IPS-18a (cell line): ENCODE results near the gene ESRP2.

Experiments
- H3K27ac ChIP-seq: one replicate; pipeline ENCODE4 v1.5.1; 2013; ENCODE audit warnings: low read length
- H3K27me3 ChIP-seq: one replicate; pipeline ENCODE4 v1.6.1; 2013; ENCODE audit warnings: mild to moderate bottlenecking, low read length; ENCODE audit not compliant: control insufficient read depth, insufficient read depth
- H3K36me3 ChIP-seq: one replicate; pipeline ENCODE4 v1.6.1; 2013; ENCODE audit warnings: low read depth, low read length; ENCODE audit not compliant: control insufficient read depth
- H3K4me1 ChIP-seq: one replicate; pipeline ENCODE4 v1.6.1; 2013; ENCODE audit warnings: low read depth, low read length; ENCODE audit not compliant: control insufficient read depth
- H3K4me3 ChIP-seq: one replicate; pipeline ENCODE4 v1.5.1; 2013; ENCODE audit warnings: low read length
- H3K9ac ChIP-seq: one replicate; pipeline ENCODE4 v1.6.1; 2013; ENCODE audit warnings: mild to moderate bottlenecking, low read length, moderate library complexity
- H3K9me3 ChIP-seq: one replicate; pipeline ENCODE4 v1.6.1; 2013; ENCODE audit warnings: low read depth, low read length; ENCODE audit not compliant: control insufficient read depth

ESRP2 gene

DNA sequence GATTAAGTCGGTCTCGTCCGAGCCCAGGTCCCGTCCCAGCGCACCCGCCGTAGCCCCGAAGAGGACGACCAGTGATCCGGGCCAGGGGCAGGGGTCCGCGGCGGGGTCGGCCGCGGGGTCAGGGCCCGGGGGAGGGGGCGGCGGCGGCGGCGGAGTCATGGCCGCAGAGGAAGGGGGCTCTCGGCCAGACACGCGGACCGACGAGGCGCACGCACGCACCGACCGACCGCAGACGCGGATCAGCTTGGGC lies at the start of gene ESRP2:
TSS of gene ESRP2 (minus strand) at position 241 of the 250 bp plus-strand sequence. CDS start at position 159, 82 bp downstream.
- Histone ChIP-seq H3K9ac (peak within 1 kb of the TSS; percentile 89), H3K4me1 (peaks cover 26% of the 10 kb centered on the region), H3K27ac (peak within 1 kb of the TSS; percentile 82), H3K4me3 (peak within 1 kb of the TSS; percentile 91), H3K36me3 (peaks cover 27% of the 10 kb centered on the region), H3K27me3 (peaks cover 32% of the 10 kb centered on the region), H3K9me3 (no peaks in the 10 kb centered on the region)

GRCh38 chr16:68285683-68286082 lies 49.8 kb upstream of the ESRP2 start:
- no peak overlapping the region for H3K4me3 ChIP-seq
- H3K27me3 ChIP-seq, result no peaks in the 10 kb centered on the region
- no peak overlapping the region for H3K9ac ChIP-seq
- no peak overlapping the region for H3K27ac ChIP-seq
- H3K4me1 ChIP-seq, result no peaks in the 10 kb centered on the region
- peaks cover 21% of the 10 kb centered on the region for H3K36me3 ChIP-seq
- no peaks in the 10 kb centered on the region for H3K9me3 ChIP-seq

DNA sequence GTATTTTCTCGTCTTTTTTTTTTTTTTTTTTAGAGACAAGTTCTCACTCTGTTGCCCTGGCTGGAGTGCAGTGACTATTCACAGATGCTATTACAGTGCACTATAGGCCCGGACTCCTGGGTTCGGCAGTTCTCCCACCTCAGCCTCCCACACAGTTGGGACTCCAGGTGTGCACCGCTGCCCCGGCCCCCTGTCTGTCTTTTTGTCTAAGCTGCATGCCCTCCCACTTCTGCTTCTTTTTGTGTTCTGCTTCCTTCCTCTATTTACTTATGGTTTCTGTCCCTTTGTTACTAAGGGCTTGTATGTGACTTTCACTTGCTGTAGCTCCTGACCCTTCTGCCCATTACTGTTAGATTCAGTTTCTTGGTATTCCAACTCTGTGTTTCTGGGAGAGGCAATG lies 48.9 kb upstream of the ESRP2 start:
- H3K4me1 ChIP-seq, result no peaks in the 10 kb centered on the region
- no peak overlapping the region for H3K4me3 ChIP-seq
- H3K9ac ChIP-seq, result no peak overlapping the region
- H3K36me3 ChIP-seq, result peaks cover 19% of the 10 kb centered on the region
- no peaks in the 10 kb centered on the region for H3K9me3 ChIP-seq
- no peaks in the 10 kb centered on the region for H3K27me3 ChIP-seq
- H3K27ac ChIP-seq, result no peak overlapping the region

DNA sequence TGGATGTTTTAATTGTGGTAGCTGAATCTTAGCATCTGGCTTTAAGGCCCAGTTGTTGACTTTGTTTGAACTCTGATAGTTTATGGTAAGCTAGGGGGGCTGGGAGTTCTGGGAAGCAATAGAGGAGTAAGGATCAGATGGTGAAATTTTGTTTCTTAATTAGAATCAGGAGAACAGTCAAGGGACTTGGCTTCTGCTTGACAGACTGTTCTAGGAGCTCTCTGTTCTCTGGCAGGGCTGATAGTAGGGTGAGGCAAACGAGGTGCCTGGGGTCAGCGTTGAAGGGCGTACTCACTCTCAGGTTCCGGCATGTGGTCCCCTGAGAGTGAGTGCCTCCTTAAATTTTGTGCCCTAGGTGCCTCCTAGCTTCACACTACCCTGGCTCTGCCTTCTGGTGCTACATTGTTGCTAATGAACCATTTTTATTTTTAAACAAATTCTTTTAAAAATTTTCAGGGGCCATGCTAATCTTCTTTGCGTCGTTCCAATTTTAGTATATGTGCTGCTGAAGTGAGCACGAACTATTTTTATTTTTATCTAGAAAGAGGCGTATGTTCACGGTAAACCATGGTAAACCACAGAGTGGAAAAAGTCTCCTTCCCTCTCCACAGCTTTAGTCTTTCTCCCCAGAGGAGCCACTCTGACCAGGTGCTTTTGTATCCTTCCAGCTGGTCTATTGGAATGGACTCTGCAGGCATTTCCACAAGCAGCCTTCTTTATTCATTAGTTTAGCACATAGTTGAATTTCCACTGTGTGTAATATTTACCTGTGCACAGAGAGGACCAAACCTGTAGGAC lies 48.1 kb upstream of the ESRP2 start:
- no peaks in the 10 kb centered on the region for H3K27me3 ChIP-seq
- no peaks in the 10 kb centered on the region for H3K9me3 ChIP-seq
- H3K9ac ChIP-seq, result no peak overlapping the region
- no peak overlapping the region for H3K27ac ChIP-seq
- no peaks in the 10 kb centered on the region for H3K4me1 ChIP-seq
- peaks cover 19% of the 10 kb centered on the region for H3K36me3 ChIP-seq
- H3K4me3 ChIP-seq, result no peak overlapping the region

DNA sequence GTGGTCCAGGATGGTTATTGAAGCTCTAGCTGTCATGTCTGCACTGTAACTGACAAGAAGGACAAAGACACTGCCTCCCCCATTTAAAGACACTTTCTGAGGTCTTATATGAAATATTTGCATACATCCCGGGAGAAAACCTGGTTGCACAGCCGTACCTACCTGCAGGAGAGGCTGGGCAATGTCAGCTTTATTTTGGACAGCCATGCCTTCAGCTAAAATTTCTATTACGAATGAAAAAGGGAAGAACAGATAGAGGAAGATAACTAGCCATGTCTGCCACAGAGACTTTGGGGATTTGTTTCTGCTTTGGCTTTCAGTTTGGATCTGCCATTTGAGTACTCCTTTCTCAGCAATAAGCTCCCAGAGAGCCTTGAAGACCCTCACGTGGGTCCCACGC lies 47.4 kb upstream of the ESRP2 start:
- peaks cover 19% of the 10 kb centered on the region for H3K36me3 ChIP-seq
- no peak overlapping the region for H3K4me3 ChIP-seq
- H3K4me1 ChIP-seq, result no peaks in the 10 kb centered on the region
- H3K9me3 ChIP-seq, result no peaks in the 10 kb centered on the region
- H3K27ac ChIP-seq, result no peak overlapping the region
- H3K27me3 ChIP-seq, result no peaks in the 10 kb centered on the region
- H3K9ac ChIP-seq, result no peak overlapping the region

- Histone ChIP-seq H3K27me3 (no peaks in the 10 kb centered on the region), H3K9me3 (no peaks in the 10 kb centered on the region), H3K4me1 (no peaks in the 10 kb centered on the region), H3K9ac (no peak overlapping the region), H3K4me3 (no peak overlapping the region), H3K27ac (no peak overlapping the region), H3K36me3 (peaks cover 11% of the 10 kb centered on the region)
Observed at GRCh38 chr16:68282064-68282452, 46.1 kb upstream of the ESRP2 start.

DNA sequence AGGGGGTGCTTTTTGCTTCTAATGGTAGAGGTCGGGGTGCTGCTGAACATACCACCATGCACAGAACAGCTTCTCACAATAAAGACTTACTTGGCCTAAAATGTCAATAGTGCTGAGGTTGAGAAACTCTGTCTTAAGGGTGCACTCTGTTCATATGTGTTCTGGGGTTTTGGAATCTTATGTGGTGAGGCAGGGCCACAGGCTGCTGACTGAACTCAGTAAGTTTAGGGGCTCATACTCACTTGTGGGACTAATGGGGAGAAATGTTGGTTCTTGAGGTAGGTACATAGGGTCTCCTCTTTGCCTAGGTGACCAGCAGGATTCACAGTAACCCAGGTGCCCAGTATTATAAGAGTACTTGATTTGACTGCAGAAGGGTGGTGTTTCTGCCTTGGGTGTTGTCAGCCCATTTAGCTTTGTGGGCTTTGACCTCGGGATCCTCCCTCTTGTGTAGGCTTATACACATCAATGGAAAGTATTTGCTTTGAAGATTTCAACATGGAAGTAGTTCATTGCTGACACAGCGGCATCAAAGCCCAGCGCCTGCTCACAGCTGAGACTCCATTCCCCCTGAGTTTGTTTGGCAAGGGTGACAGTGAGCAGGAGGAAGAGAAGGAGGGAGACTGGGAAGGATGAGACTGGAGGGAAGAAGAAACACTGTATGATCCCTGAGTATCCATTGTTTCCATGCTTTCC lies 45.6 kb upstream of the ESRP2 start:
- Histone ChIP-seq H3K36me3 (peaks cover 11% of the 10 kb centered on the region), H3K4me3 (no peak overlapping the region), H3K9me3 (no peaks in the 10 kb centered on the region), H3K4me1 (no peaks in the 10 kb centered on the region), H3K27me3 (no peaks in the 10 kb centered on the region), H3K27ac (no peak overlapping the region), H3K9ac (no peak overlapping the region)

GRCh38 chr16:68279726-68280558 lies 44.0 kb upstream of the ESRP2 start:
- H3K9me3 ChIP-seq, result no peaks in the 10 kb centered on the region
- H3K9ac ChIP-seq, result no peak overlapping the region
- H3K4me3 ChIP-seq, result no peak overlapping the region
- H3K27ac ChIP-seq, result no peak overlapping the region
- no peaks in the 10 kb centered on the region for H3K27me3 ChIP-seq
- no peaks in the 10 kb centered on the region for H3K4me1 ChIP-seq
- H3K36me3 ChIP-seq, result peaks cover 12% of the 10 kb centered on the region

DNA sequence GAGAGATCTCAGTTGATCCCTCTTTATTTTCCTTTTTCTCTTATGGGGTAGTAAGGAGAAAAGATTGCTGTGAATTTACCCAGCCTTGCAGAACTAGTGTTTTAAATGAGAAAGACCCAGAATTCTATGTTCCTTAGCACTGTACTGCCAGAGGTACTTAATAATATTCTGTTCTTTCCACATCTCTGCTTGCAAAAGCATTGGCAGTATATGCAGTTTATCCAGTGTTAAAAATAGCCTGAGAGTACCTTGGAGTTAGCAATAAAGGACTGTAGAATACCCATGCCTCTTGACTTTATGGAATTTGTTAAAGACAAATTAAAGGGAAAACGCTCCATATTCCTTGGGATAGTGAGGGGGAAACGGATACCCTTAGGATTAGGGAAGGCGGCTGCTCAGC lies 40.3 kb upstream of the ESRP2 start:
- Histone ChIP-seq H3K27me3 (no peaks in the 10 kb centered on the region), H3K4me1 (no peaks in the 10 kb centered on the region), H3K4me3 (no peak overlapping the region), H3K27ac (no peak overlapping the region), H3K9ac (no peak overlapping the region), H3K36me3 (peaks cover 15% of the 10 kb centered on the region), H3K9me3 (no peaks in the 10 kb centered on the region)

GRCh38 chr16:68275611-68276191 lies 39.8 kb upstream of the ESRP2 start:
- Histone ChIP-seq H3K4me3 (no peak overlapping the region), H3K9ac (no peak overlapping the region), H3K4me1 (no peaks in the 10 kb centered on the region), H3K27ac (no peak overlapping the region), H3K9me3 (no peaks in the 10 kb centered on the region), H3K27me3 (no peaks in the 10 kb centered on the region), H3K36me3 (peaks cover 13% of the 10 kb centered on the region)

DNA sequence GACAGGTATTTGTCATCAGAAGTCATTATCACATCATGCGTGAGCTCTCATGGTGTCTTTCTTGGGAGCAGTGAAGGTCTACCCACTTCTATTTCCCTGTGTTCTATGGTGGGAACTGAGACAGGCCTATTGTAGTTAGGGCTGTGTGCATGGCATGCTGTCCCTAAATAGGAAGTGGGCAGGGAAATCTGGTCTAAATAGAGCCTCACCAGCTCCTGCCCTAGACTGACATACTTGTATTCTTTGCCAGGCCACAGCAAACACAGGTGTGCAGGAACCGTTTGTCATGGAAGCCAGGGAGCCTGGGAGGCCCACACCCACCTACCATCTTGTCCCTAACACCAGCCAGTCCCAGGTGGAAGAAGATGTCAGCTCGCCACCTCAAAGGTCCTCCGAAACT lies 38.5 kb upstream of the ESRP2 start:
- Histone ChIP-seq H3K9me3 (no peaks in the 10 kb centered on the region), H3K4me1 (no peaks in the 10 kb centered on the region), H3K27me3 (no peaks in the 10 kb centered on the region), H3K27ac (no peak overlapping the region), H3K4me3 (no peak overlapping the region), H3K9ac (no peak overlapping the region), H3K36me3 (peaks cover 13% of the 10 kb centered on the region)
